CD1c-positive myeloid dendritic cell (primary cell): ENCODE results near the gene KLHL29.
A peak's percentile ranks its signal among the peaks of the same experiment; 100 is the strongest.
"Not testable (repeated sequence)": the region's sequence is repeated elsewhere in the genome, so short reads cannot be mapped to it uniquely, and the experiment has no call there.

Experiments
- DNase-seq: peaks from one replicate; pipeline ENCODE4 v3.0.0-alpha.2; 2016; ENCODE audit errors: extremely low spot score

KLHL29 gene

GRCh38 chr2:23384551-23385343, at the start of gene KLHL29:
KLHL29 (plus strand) TSS chr2:23385179; CDS start chr2:23562197, 177,018 bp downstream.
- peak; percentile 64 for DNase-seq

- DNase-seq = no peak
These were observed 49.4 kb upstream of the KLHL29 start for GRCh38 chr2:23335550-23335949.

GRCh38 chr2:23342075-23342474, 42.9 kb upstream of the KLHL29 start:
- DNase-seq = no peak

- DNase-seq = no peak
These were observed 39.0 kb upstream of the KLHL29 start for GRCh38 chr2:23346029-23346428.

GRCh38 chr2:23346781-23347180, 38.2 kb upstream of the KLHL29 start:
- no peak for DNase-seq

GRCh38 chr2:23347471-23348092, 37.4 kb upstream of the KLHL29 start:
- no peak for DNase-seq

- DNase-seq = not testable (repeated sequence)
These were observed 36.9 kb upstream of the KLHL29 start for GRCh38 chr2:23348093-23348481.

- DNase-seq = no peak
These were observed 35.5 kb upstream of the KLHL29 start for GRCh38 chr2:23349508-23349907.

GRCh38 chr2:23350041-23350791, 34.8 kb upstream of the KLHL29 start:
- DNase-seq = no peak

- DNase-seq = no peak
These were observed 34.1 kb upstream of the KLHL29 start for GRCh38 chr2:23350792-23351355.

- DNase-seq = peak; percentile 46
These were observed 33.4 kb upstream of the KLHL29 start for GRCh38 chr2:23351388-23352141.

GRCh38 chr2:23354554-23354953, 30.4 kb upstream of the KLHL29 start:
- DNase-seq = no peak

GRCh38 chr2:23355001-23355400, 30.0 kb upstream of the KLHL29 start:
- peak; percentile 4 for DNase-seq

- DNase-seq = no peak
These were observed 28.3 kb upstream of the KLHL29 start for GRCh38 chr2:23356711-23357110.

- DNase-seq = no peak
These were observed 25.1 kb upstream of the KLHL29 start for GRCh38 chr2:23359631-23360567.

- no peak for DNase-seq
These were observed 24.3 kb upstream of the KLHL29 start for GRCh38 chr2:23360571-23361125.

GRCh38 chr2:23361152-23361551, 23.8 kb upstream of the KLHL29 start:
- no peak for DNase-seq

- no peak for DNase-seq
These were observed 21.7 kb upstream of the KLHL29 start for GRCh38 chr2:23363268-23363667.

- DNase-seq = no peak
These were observed 21.1 kb upstream of the KLHL29 start for GRCh38 chr2:23363831-23364230.

GRCh38 chr2:23366720-23367119, 18.3 kb upstream of the KLHL29 start:
- no peak for DNase-seq
